GM23338 (cell line): ENCODE measurements around the gene RPS15A. TPM values are rescaled to one million over a fixed set of nuclear protein-coding genes. Genes with fewer than 3 reads are reported as not detected.
"Not testable (repeated sequence)": the region's sequence is repeated elsewhere in the genome, so short reads cannot be mapped to it uniquely, and the experiment has no call there.

Experiments
- ATAC-seq: fragments of 200-7000 bp; cut with Tn5 transposase; 3 replicates; pipeline ENCODE4 v1.9.1; 2020
- DNase-seq: peaks from one replicate; pipeline ENCODE4 v3.0.0-alpha.2; 2015; ENCODE audit warnings: low spot score
- H2AFZ ChIP-seq: fragments of 200-600 bp; sonication (generic); 2 replicates; pipeline ENCODE4 v1.8.0; 2016; ENCODE audit warnings: antibody characterized with exemption, mild to moderate bottlenecking, moderate library complexity
- H3F3A ChIP-seq: fragments of 200-600 bp; sonication (generic); replicated peaks from 2 replicates; pipeline ENCODE4 v1.8.0; 2017; ENCODE audit warnings: antibody characterized with exemption, mixed run types, low read depth
- H3K27ac ChIP-seq: fragments of 200-600 bp; sonication (generic); 2 replicates; pipeline ENCODE4 v1.6.1; 2016; ENCODE audit warnings: low read depth
- H3K27me3 ChIP-seq: fragments of 200-600 bp; sonication (generic); 2 replicates; pipeline ENCODE4 v1.8.0; 2016; ENCODE audit warnings: mild to moderate bottlenecking, mixed run types, moderate library complexity; ENCODE audit not compliant: insufficient read depth
- H3K36me3 ChIP-seq: fragments of 200-600 bp; sonication (generic); 2 replicates; pipeline ENCODE4 v1.8.0; 2016; ENCODE audit warnings: mild to moderate bottlenecking; ENCODE audit not compliant: insufficient read depth
- H3K4me1 ChIP-seq: fragments of 200-600 bp; sonication (generic); 2 replicates; pipeline ENCODE4 v1.8.0; 2016; ENCODE audit warnings: mild to moderate bottlenecking, moderate library complexity; ENCODE audit not compliant: insufficient read depth
- H3K4me2 ChIP-seq: fragments of 200-600 bp; sonication (generic); 2 replicates; pipeline ENCODE4 v1.7.1; 2017; ENCODE audit warnings: mixed run types
- H3K4me3 ChIP-seq: fragments of 200-600 bp; sonication (generic); 2 replicates; pipeline ENCODE4 v1.6.1; 2016; ENCODE audit warnings: mixed run types
- H3K79me2 ChIP-seq: fragments of 200-600 bp; sonication (generic); replicated peaks from 2 replicates; pipeline ENCODE4 v1.8.0; 2017; ENCODE audit warnings: mild to moderate bottlenecking; ENCODE audit not compliant: insufficient read depth
- H3K9me2 ChIP-seq: fragments of 200-600 bp; sonication (generic); 2 replicates; pipeline ENCODE4 v1.8.0; 2017; ENCODE audit not compliant: insufficient read depth
- H4K20me1 ChIP-seq: fragments of 200-600 bp; sonication (generic); replicated peaks from 2 replicates; pipeline ENCODE4 v1.8.0; 2017; ENCODE audit warnings: mild to moderate bottlenecking; ENCODE audit not compliant: insufficient read depth
- H3K27ac Mint-ChIP-seq: 2 replicates; pipeline ENCODE4 v1.8.0; 2020; ENCODE audit warnings: inconsistent platforms, mild to moderate bottlenecking, moderate library complexity, mixed read lengths
- H3K27me3 Mint-ChIP-seq: 3 replicates; pipeline ENCODE4 v1.8.0; 2022; ENCODE audit warnings: low read depth, mild to moderate bottlenecking, moderate library complexity, mixed read lengths, inconsistent platforms; ENCODE audit not compliant: insufficient read depth, poor library complexity
- H3K36me3 Mint-ChIP-seq: 3 replicates; pipeline ENCODE4 v1.8.0; 2021; ENCODE audit warnings: low read depth, mild to moderate bottlenecking, inconsistent platforms, moderate library complexity, mixed read lengths
- H3K4me1 Mint-ChIP-seq: 3 replicates; pipeline ENCODE4 v1.8.0; 2020; ENCODE audit warnings: mild to moderate bottlenecking, inconsistent platforms, mixed read lengths
- H3K4me3 Mint-ChIP-seq: 3 replicates; pipeline ENCODE4 v1.8.0; 2021; ENCODE audit warnings: moderate library complexity, mild to moderate bottlenecking, inconsistent platforms, mixed read lengths
- H3K9me3 Mint-ChIP-seq: 3 replicates; pipeline ENCODE4 v1.8.0; 2020; ENCODE audit warnings: moderate library complexity, mild to moderate bottlenecking, inconsistent platforms, mixed read lengths
- POLR2AphosphoS5 ChIP-seq: IDR thresholded peaks from 2 replicates; pipeline ENCODE4 v1.6.1; 2016; ENCODE audit warnings: antibody characterized with exemption, low read depth
- polyA plus RNA-seq: library from polyadenylated mRNA; unstranded; fragments of >200 nt; fragmentation: Nextera tagmentation; extraction: Ambion mirVana; gene quantifications from 2 replicates; pipeline ENCODE4 v1.2.1, GENCODE V29; 2016
- total RNA-seq: library from RNA; depleted of rRNA; stranded (reverse); fragments of >200 nt; shearing (Covaris generic); gene quantifications from 2 replicates; pipeline ENCODE4 v1.2.3, GENCODE V29; 2014
- TF ChIP-seq, protein P1 (sequence below), 2 experiments: fragments of 200-600 bp in 1 of 2; sonication (generic) in 1 of 2; conservative IDR thresholded peaks; 2 replicates each; pipeline versions ENCODE4 v1.5.1 to v1.6.1; 2016 to 2017; ENCODE audit warnings: antibody characterized with exemption in 2 of 2, low read depth in 2 of 2, mild to moderate bottlenecking in 2 of 2, moderate library complexity in 1 of 2

RPS15A gene
- total and polyA plus RNA-seq, 2 experiments from 2014 or later: 2,163 to 2,171 TPM

DNA sequence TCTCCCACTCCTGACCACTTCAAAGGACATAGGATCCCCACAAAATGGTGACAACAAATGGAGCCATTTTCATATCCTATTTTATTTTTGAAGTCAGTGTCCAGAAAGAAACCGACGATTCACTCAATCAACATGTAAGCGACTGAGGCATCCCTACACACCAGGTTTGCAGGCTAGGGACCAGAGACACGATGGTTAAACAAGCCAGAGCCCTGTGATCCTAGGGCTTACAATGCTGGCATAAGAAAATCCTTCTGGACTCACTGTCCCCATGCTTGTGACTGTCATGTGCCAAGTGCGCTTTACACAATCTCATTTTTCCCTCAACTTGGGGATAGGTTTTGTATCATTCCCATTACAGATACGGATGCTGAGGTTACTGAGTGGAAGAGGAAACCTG is 8.9 kb downstream of the RPS15A start:
- DNase-seq, H3K4me1 ChIP-seq, H3K27me3 Mint-ChIP-seq, H3K4me3 ChIP-seq, H2AFZ ChIP-seq, H3K9me3 Mint-ChIP-seq, H3K27ac Mint-ChIP-seq, H3K4me2 ChIP-seq, H3K9me2 ChIP-seq, H3K27ac ChIP-seq, H3K4me3 Mint-ChIP-seq, H3K27me3 ChIP-seq: not testable (repeated sequence)
- Histone ChIP-seq H3K36me3 (peaks cover 40% of the 10 kb centered on the region), H3F3A (peaks cover 40% of the 10 kb centered on the region), H3K79me2 (peaks cover 37% of the 10 kb centered on the region), H4K20me1 (peaks cover 40% of the 10 kb centered on the region)
- TF ChIP-seq POLR2AphosphoS5: peak; percentile 19; the same call in 1 of the 2 replicates
- peak; percentile 7; the same call in 1 of the 3 replicates for ATAC-seq
- H3K4me1 Mint-ChIP-seq: peaks cover 15% of the 10 kb centered on the region
- peaks cover 40% of the 10 kb centered on the region for H3K36me3 Mint-ChIP-seq

DNA sequence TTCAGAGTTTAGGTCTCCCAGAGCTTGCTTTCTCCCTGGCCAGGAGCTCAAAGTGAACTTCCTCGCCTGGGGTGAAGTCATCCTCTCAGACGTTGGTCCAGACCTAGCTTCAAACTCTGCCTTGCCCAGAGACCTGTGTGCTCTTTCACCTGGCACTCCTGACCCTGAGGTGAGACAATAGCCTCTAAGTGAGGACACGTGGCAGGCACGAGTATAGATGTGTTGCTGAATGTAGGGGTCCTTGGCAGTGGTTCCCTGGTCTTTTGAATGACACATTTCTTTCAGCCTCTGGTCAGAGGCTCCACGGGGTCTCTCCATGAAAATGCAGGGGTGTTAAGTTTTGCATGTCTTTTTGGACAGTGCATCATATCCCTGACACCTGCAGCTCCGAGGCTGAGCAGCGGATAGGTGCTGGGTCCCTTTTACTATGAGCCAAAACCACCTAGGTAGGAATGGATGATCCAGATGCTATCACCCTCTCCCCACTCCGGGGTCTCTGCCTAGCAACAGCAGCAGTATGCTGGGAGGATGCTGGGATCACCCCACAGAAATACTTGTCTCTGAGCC is 9.6 kb downstream of the RPS15A start:
- not testable (repeated sequence) for DNase-seq, H3K4me1 ChIP-seq, H3K27ac Mint-ChIP-seq, H3K4me3 ChIP-seq, H3K27me3 Mint-ChIP-seq, H3K4me2 ChIP-seq, H3K9me2 ChIP-seq, H3K27me3 ChIP-seq, H2AFZ ChIP-seq, H3K4me1 Mint-ChIP-seq, H3K27ac ChIP-seq, H3K4me3 Mint-ChIP-seq, H3K9me3 Mint-ChIP-seq
- Histone ChIP-seq H3F3A (peaks cover 33% of the 10 kb centered on the region), H3K36me3 (peaks cover 33% of the 10 kb centered on the region), H3K79me2 (peaks cover 31% of the 10 kb centered on the region), H4K20me1 (peaks cover 33% of the 10 kb centered on the region)
- H3K36me3 Mint-ChIP-seq: peaks cover 34% of the 10 kb centered on the region
- peak; percentile 59 for ATAC-seq

GRCh38 chr16:18777664-18778063 is 12.5 kb downstream of the RPS15A start:
- not testable (repeated sequence) for H3K4me3 Mint-ChIP-seq, H2AFZ ChIP-seq, H3K36me3 ChIP-seq, H3K79me2 ChIP-seq, H3K27me3 Mint-ChIP-seq, H3K27ac ChIP-seq, ATAC-seq, H3K36me3 Mint-ChIP-seq, H3K4me2 ChIP-seq, H3K4me1 ChIP-seq, H3K9me3 Mint-ChIP-seq, H3F3A ChIP-seq, H3K27ac Mint-ChIP-seq, H3K4me3 ChIP-seq, DNase-seq, H3K27me3 ChIP-seq, H4K20me1 ChIP-seq, H3K9me2 ChIP-seq, H3K4me1 Mint-ChIP-seq

DNA sequence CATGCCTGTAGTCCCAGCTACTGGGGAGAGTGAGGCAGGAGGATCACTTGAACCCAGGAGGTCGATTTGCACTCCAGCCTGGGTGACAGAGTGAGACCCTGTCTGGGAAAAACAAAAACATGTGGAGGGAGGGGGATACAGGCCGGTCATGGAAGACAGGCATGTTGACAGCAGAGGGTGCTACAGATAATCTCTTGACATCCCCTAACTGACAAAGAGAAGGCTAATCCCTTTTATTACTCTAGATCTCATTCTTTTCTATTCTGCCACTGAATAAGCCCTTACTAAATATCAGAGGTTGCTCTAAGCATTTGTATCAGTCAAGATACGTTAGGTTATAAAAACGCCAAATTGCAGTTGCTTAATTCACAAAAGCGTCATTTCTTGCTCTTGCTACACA is 13.8 kb downstream of the RPS15A start:
- not testable (repeated sequence) for H3K36me3 Mint-ChIP-seq, H3K27me3 ChIP-seq, H3K9me2 ChIP-seq, H3K4me1 Mint-ChIP-seq, H3K4me3 ChIP-seq, DNase-seq, H3F3A ChIP-seq, H3K36me3 ChIP-seq, H3K27ac ChIP-seq, H3K27ac Mint-ChIP-seq, H3K4me3 Mint-ChIP-seq, H3K79me2 ChIP-seq, H3K27me3 Mint-ChIP-seq, ATAC-seq, H3K4me2 ChIP-seq, H3K9me3 Mint-ChIP-seq, H3K4me1 ChIP-seq, H4K20me1 ChIP-seq, H2AFZ ChIP-seq
- TF ChIP-seq, protein P1, sequence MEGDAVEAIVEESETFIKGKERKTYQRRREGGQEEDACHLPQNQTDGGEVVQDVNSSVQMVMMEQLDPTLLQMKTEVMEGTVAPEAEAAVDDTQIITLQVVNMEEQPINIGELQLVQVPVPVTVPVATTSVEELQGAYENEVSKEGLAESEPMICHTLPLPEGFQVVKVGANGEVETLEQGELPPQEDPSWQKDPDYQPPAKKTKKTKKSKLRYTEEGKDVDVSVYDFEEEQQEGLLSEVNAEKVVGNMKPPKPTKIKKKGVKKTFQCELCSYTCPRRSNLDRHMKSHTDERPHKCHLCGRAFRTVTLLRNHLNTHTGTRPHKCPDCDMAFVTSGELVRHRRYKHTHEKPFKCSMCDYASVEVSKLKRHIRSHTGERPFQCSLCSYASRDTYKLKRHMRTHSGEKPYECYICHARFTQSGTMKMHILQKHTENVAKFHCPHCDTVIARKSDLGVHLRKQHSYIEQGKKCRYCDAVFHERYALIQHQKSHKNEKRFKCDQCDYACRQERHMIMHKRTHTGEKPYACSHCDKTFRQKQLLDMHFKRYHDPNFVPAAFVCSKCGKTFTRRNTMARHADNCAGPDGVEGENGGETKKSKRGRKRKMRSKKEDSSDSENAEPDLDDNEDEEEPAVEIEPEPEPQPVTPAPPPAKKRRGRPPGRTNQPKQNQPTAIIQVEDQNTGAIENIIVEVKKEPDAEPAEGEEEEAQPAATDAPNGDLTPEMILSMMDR (conservative IDR thresholded peaks at IDR 0.05; ENCODE audit: low read depth in 2 of 2): peak in 1 of 2 experiments; percentile 27; a peak in 2 of 4 replicates

DNA sequence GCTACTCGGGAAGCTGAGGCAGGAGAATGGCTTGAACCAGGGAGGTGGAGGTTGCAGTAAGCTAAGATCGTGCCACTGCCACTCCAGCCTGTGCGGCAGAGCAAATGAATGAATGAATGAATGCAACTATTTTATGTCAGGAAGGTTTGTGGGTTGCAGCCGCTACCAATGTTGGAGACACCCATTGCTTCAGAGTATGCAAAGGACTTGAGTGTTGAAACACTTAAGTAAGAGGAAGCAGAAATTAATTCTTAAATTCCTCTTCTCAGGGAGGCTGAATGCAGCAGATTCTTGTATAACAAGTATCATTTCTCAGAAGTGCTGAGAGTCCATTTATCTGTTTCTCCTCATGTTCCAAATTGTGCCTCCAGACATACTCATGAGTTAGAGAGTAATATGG is 15.5 kb downstream of the RPS15A start:
- not testable (repeated sequence) for H3K36me3 Mint-ChIP-seq, H3K27me3 Mint-ChIP-seq, H3F3A ChIP-seq, H4K20me1 ChIP-seq, DNase-seq, H3K9me3 Mint-ChIP-seq, H3K9me2 ChIP-seq, H3K27ac ChIP-seq, H3K27me3 ChIP-seq, H3K4me2 ChIP-seq, H3K4me1 ChIP-seq, H3K27ac Mint-ChIP-seq, ATAC-seq, H2AFZ ChIP-seq, H3K4me1 Mint-ChIP-seq, H3K4me3 ChIP-seq, H3K4me3 Mint-ChIP-seq, H3K36me3 ChIP-seq, H3K79me2 ChIP-seq

DNA sequence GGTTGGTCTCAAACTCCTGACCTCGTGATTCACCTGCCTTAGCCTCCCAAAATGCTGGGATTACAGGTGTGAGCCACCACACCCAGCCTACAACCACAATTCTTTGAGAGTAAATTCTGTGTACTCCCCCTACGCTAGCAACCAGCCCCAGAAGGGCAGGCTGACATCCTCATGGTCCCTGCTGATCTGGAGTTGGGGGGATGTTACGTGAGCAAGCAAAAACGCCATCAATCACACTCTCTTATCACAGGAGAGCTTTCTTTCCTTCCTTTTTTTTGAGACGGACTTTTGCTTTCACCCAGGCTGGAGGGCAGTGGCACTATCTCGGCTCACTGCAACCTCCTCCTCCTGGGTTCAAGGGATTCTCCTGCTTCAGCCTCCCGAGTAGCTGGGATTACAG is 18.0 kb downstream of the RPS15A start:
- not testable (repeated sequence) for H4K20me1 ChIP-seq, ATAC-seq, H3K4me3 Mint-ChIP-seq, H3K4me1 ChIP-seq, H3K79me2 ChIP-seq, H3K4me1 Mint-ChIP-seq, H3K4me3 ChIP-seq, H3K27ac Mint-ChIP-seq, H3K9me2 ChIP-seq, H3K36me3 Mint-ChIP-seq, H3K27ac ChIP-seq, H3K27me3 Mint-ChIP-seq, H3K9me3 Mint-ChIP-seq, H3K4me2 ChIP-seq, H3K36me3 ChIP-seq, H2AFZ ChIP-seq, H3K27me3 ChIP-seq, DNase-seq, H3F3A ChIP-seq
